Measurements from ENCODE around the gene IRS2. TPM values are rescaled to one million over a fixed set of nuclear protein-coding genes. Genes with fewer than 3 reads are reported as not detected.

Gene IRS2
- total RNA-seq, 2 donors from 2014 or later, result 11.4 to 22.7 TPM

DNA sequence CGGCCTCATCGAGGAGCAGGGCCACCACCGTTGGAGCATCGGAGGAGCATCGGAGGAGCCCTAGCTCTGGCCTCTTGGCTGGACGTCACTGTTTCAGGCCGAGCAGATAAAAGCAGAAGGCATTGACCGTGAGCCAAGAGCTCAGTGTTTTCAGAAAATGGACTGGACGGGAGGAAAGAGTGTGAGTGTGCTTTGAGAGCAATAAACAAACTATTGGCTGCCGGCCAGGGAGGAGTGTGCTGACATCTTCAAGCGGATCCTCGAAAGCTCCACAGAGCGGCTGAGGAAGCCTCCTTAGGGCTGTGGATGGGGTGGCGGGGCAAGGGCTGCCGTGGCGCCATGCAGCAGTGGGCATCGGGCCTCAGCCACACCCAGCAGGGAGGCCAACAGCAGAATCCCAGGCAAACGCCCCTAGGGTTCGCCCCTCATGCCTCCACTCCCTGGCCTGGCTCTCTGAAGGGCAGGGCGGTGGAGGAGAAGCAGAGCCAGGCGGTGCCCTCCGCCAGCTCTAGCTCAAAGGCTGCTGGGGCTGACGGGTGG lies 41.8 kb downstream of the IRS2 start:
- H3K4me3 ChIP-seq, result no peak overlapping the region
- no peaks in the 10 kb centered on the region for H3K4me1 ChIP-seq
- H3K27me3 ChIP-seq, result no peaks in the 10 kb centered on the region
- TF ChIP-seq POLR2A (IDR thresholded peaks at IDR 0.05), result no peak
- TF ChIP-seq, protein P1, sequence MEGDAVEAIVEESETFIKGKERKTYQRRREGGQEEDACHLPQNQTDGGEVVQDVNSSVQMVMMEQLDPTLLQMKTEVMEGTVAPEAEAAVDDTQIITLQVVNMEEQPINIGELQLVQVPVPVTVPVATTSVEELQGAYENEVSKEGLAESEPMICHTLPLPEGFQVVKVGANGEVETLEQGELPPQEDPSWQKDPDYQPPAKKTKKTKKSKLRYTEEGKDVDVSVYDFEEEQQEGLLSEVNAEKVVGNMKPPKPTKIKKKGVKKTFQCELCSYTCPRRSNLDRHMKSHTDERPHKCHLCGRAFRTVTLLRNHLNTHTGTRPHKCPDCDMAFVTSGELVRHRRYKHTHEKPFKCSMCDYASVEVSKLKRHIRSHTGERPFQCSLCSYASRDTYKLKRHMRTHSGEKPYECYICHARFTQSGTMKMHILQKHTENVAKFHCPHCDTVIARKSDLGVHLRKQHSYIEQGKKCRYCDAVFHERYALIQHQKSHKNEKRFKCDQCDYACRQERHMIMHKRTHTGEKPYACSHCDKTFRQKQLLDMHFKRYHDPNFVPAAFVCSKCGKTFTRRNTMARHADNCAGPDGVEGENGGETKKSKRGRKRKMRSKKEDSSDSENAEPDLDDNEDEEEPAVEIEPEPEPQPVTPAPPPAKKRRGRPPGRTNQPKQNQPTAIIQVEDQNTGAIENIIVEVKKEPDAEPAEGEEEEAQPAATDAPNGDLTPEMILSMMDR (IDR thresholded peaks at IDR 0.05), result no peak
- H3K27ac ChIP-seq, result no peak overlapping the region
- intact Hi-C loops (cut with DNase I), result no loop called here
- no peaks in the 10 kb centered on the region for H3K9me3 ChIP-seq
- ATAC-seq (peak; percentile 30), DNase-seq (peak; percentile 20 to 39 (median 30))
- H3K36me3 ChIP-seq (replicated peaks in 1 of 2; ENCODE audit: insufficient read depth in 1 of 2, low read depth in 2 of 2), result no peaks in the 10 kb centered on the region
- WGBS, 2 donors, result 72 to 74% methylated on average over 22 to 23 of the region's 23 CpGs

DNA sequence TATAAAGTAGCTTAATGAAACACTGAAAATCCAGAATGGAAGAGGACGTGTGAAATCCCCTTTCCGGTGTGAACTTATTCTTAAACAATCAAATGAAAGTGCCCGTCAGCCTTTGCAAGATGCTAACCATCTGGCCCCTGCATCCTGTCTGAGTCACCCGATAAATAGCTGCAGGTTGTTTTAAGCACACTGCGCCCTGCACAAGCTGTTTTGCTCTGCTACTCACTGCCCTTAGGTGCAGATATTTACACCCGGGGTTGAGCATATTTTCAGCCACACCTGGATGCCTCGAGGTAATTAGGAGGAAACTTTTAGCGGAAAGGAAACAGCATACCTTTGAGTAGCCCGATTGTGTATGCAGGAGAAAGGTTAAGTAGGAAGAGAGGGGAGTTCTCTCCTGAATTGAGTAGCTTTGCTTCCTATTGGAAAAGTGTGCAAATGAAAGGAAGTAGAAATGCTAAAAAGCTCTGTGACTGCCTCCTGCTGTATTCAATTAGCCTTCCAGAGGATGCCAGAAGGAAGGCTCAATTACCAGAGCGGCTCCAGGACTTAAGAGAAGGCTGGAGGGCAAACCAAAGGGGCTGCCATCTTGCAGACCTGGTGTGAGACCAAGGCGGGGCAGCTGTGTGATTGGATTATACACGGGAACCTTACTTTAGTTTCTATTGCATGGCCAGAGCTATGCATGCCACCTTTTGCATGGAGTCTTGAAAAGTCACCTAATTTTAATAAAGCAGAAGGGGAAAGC lies 42.5 kb downstream of the IRS2 start:
- no peak overlapping the region for H3K4me3 ChIP-seq
- DNase-seq (peak in 1 of 4 donors; percentile 20), ATAC-seq (no peak)
- H3K36me3 ChIP-seq (replicated peaks in 1 of 2; ENCODE audit: insufficient read depth in 1 of 2, low read depth in 2 of 2), result no peaks in the 10 kb centered on the region
- H3K4me1 ChIP-seq, result no peaks in the 10 kb centered on the region
- WGBS, 2 donors, result 39 to 60% methylated on average over 12 of the region's 12 CpGs
- no peaks in the 10 kb centered on the region for H3K9me3 ChIP-seq
- no peaks in the 10 kb centered on the region for H3K27me3 ChIP-seq
- intact Hi-C loops (cut with DNase I), result no loop called here
- TF ChIP-seq, protein P1 (IDR thresholded peaks at IDR 0.05), result no peak
- no peak for TF ChIP-seq POLR2A (IDR thresholded peaks at IDR 0.05)
- H3K27ac ChIP-seq, result no peak overlapping the region

DNA sequence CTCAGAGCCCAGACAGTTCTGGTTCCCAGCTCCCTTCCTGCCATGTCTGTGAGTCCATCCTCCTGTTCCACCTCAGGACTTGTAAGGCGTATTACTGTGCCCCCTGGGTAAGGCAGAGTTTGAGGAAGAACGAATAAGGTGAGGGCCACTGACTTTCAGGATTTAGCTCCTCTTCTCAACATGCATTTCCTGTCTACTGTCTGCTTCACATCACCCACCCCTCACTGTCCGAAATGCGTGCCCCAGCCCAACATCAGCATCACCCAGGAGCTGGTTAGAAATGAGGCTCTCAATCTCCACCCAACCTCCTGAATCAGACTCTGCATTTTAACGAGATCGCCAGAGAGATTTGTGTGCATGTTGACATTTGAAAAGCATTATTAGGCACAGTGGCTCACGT lies 44.4 kb downstream of the IRS2 start:
- H3K4me3 ChIP-seq, result no peak overlapping the region
- no peak overlapping the region for H3K27ac ChIP-seq
- ATAC-seq, result no peak
- H3K36me3 ChIP-seq (replicated peaks in 1 of 2; ENCODE audit: insufficient read depth in 1 of 2, low read depth in 2 of 2), result no peaks in the 10 kb centered on the region
- WGBS, 2 donors, result 64 to 79% methylated on average over 7 of the region's 7 CpGs
- no peaks in the 10 kb centered on the region for H3K4me1 ChIP-seq
- no peak for TF ChIP-seq POLR2A (IDR thresholded peaks at IDR 0.05)
- TF ChIP-seq, protein P1 (IDR thresholded peaks at IDR 0.05), result no peak
- intact Hi-C loops (cut with DNase I), result no loop called here
- H3K9me3 ChIP-seq, result no peaks in the 10 kb centered on the region
- no peak for DNase-seq
- H3K27me3 ChIP-seq, result no peaks in the 10 kb centered on the region

DNA sequence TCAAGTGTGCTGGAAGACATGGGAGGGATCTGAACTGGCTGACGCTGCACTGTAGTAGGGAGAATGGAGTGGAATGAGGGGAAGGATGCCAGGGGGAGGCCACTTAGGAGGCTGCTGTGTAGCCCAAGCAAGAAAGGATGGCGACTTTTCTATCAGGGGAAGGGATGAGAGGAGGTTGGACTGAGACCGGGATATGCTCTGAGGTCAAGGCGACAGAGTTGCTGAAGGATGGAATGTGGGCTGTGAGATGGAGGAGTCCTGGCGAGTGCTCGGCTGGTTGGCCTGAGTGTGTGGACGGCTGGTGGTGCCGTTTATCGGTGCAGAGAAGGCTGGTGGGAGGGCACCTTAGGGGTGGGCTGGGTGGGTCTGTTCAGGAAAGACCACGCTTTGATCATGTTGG lies 45.7 kb downstream of the IRS2 start:
- Histone ChIP-seq H3K27me3 (no peaks in the 10 kb centered on the region), H3K4me1 (no peaks in the 10 kb centered on the region), H3K4me3 (no peak overlapping the region), H3K36me3 (replicated peaks in 1 of 2; ENCODE audit: insufficient read depth in 1 of 2, low read depth in 2 of 2) (no peaks in the 10 kb centered on the region), H3K9me3 (no peaks in the 10 kb centered on the region), H3K27ac (no peak overlapping the region)
- ATAC-seq (no peak), DNase-seq (no peak)
- TF ChIP-seq, protein P1 (IDR thresholded peaks at IDR 0.05), result no peak
- no peak for TF ChIP-seq POLR2A (IDR thresholded peaks at IDR 0.05)
- WGBS, 2 donors, result 79% methylated on average over 10 of the region's 10 CpGs
- intact Hi-C loops (cut with DNase I), result no loop called here

DNA sequence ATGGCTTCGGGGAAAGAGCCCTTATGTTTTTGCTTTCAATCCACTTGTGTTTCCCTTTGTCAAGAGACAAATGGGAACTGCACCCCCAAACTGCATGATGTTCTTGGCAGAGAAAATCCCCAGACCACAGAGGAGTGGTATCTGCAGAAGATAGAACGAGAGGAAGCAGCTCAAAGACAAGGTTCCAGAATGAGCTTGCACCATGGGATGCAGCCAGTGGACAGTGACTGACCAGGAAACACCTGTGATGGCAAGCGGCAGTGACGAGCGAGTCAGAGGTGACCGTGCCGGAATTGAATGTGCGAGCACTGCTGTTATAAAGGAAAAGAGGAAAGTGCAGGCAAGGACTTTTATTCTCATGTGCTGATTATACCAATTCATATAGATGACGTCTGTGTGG lies 46.3 kb downstream of the IRS2 start:
- Histone ChIP-seq H3K4me1 (no peaks in the 10 kb centered on the region), H3K27me3 (no peaks in the 10 kb centered on the region), H3K4me3 (no peak overlapping the region), H3K27ac (no peak overlapping the region), H3K9me3 (no peaks in the 10 kb centered on the region), H3K36me3 (replicated peaks in 1 of 2; ENCODE audit: insufficient read depth in 1 of 2, low read depth in 2 of 2) (no peaks in the 10 kb centered on the region)
- 67 to 68% methylated on average over 9 of the region's 9 CpGs for WGBS, 2 donors
- peak in 1 of 4 donors; percentile 22 for DNase-seq
- no peak for TF ChIP-seq POLR2A (IDR thresholded peaks at IDR 0.05)
- TF ChIP-seq, protein P1 (IDR thresholded peaks at IDR 0.05), result no peak
- intact Hi-C loops (cut with DNase I), result no loop called here
- no peak for ATAC-seq

Data from body of pancreas (tissue), 4 donors.